ENCODE results near the gene MMP2. TPM values are rescaled to one million over a fixed set of nuclear protein-coding genes. Genes with fewer than 3 reads are reported as not detected.

The MMP2 gene
- total and polyA plus RNA-seq, 4 donors: 110 to 139 (median 125) TPM

DNA sequence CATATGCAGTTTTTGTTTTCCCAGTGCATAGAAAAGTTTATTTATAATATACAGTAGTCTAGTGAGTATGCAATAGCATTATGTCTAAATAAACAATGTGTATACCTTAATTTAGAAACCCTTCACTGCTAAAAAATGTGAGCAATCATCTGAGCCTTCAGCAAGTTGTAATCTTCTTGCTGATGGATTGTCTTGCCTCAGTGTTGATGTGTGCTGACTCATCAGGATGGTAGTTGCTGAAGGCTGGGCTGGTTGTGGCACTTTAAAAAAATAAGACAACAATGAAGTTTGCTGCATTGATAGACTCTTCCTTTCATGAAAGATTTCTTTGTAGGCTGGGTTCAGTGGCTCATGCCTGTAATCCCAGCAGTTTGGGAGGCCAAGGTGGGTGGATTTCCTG lies 73.6 kb downstream of the MMP2 start:
- no peak overlapping the region for H3K27ac ChIP-seq (ENCODE audit: low read depth, low read length)
- H3K27me3 ChIP-seq (ENCODE audit: control insufficient read depth, insufficient read depth, low read length): no peaks in the 10 kb centered on the region
- no peaks in the 10 kb centered on the region for H3K36me3 ChIP-seq (ENCODE audit: control insufficient read depth, insufficient read depth, low read length)
- H3K4me3 ChIP-seq (ENCODE audit: low read depth, low read length): no peak overlapping the region
- no peak for DNase-seq (ENCODE audit: low read depth in 4 of 6, low spot score in 6 of 6)
- H3K4me1 ChIP-seq (ENCODE audit: control insufficient read depth, insufficient read depth, low read length): no peaks in the 10 kb centered on the region
- no peaks in the 10 kb centered on the region for H3K9me3 ChIP-seq (ENCODE audit: control insufficient read depth, insufficient read depth, low read length)

GRCh38 chr16:55555436-55555835 lies 76.4 kb downstream of the MMP2 start:
- DNase-seq (ENCODE audit: low read depth in 4 of 6, low spot score in 6 of 6): no peak
- Histone ChIP-seq H3K9me3 (ENCODE audit: control insufficient read depth, insufficient read depth, low read length) (no peaks in the 10 kb centered on the region), H3K36me3 (ENCODE audit: control insufficient read depth, insufficient read depth, low read length) (no peaks in the 10 kb centered on the region), H3K4me3 (ENCODE audit: low read depth, low read length) (no peak overlapping the region), H3K27me3 (ENCODE audit: control insufficient read depth, insufficient read depth, low read length) (no peaks in the 10 kb centered on the region), H3K4me1 (ENCODE audit: control insufficient read depth, insufficient read depth, low read length) (no peaks in the 10 kb centered on the region), H3K27ac (ENCODE audit: low read depth, low read length) (no peak overlapping the region)
- no CpG with 5 or more reads among the region's 2 CpGs for WGBS (ENCODE audit: insufficient coverage)

Other genes starting within 250 kb of the MMP2 start
- gene IRX6, start 155.0 kb upstream of the MMP2 start, total RNA-seq: under 1 TPM; 0.10 to 0.17 TPM
- gene IRX6, start 155.0 kb upstream of the MMP2 start, polyA plus RNA-seq (ENCODE audit: insufficient read length in 2 of 2): under 1 TPM; 0.35 to 0.78 TPM
- gene LPCAT2, start 29.9 kb downstream of the MMP2 start, total RNA-seq: 10 to 100 TPM; 12.8 to 33.6 TPM
- 10 to 100 TPM; 11.2 to 14.6 TPM for gene LPCAT2, start 29.9 kb downstream of the MMP2 start, polyA plus RNA-seq (ENCODE audit: insufficient read length in 2 of 2)
- 1 to 10 TPM in 1 of 2 donors, under 1 TPM in 1; 0.50 to 1.2 TPM for gene CAPNS2, start 87.5 kb downstream of the MMP2 start, total RNA-seq
- under 1 TPM in 1 of 2 donors, not detected in 1; 0.15 TPM for gene CAPNS2, start 87.5 kb downstream of the MMP2 start, polyA plus RNA-seq (ENCODE audit: insufficient read length in 2 of 2)
- under 1 TPM; 0.11 to 0.89 TPM for gene SLC6A2, start 176.8 kb downstream of the MMP2 start, total RNA-seq
- under 1 TPM; 0.14 to 0.23 TPM for gene SLC6A2, start 176.8 kb downstream of the MMP2 start, polyA plus RNA-seq (ENCODE audit: insufficient read length in 2 of 2)